Right atrium auricular region (tissue), 2 donors: Measurements from ENCODE around the gene COL27A1. TPM values are rescaled to one million over a fixed set of nuclear protein-coding genes. Genes with fewer than 3 reads are reported as not detected.
"Not testable (repeated sequence)": the region's sequence is repeated elsewhere in the genome, so short reads cannot be mapped to it uniquely, and the experiment has no call there.

Source experiments
- DNase-seq: peaks from one replicate; pipeline ENCODE4 v3.0.0-alpha.2; 2019; ENCODE audit warnings: low spot score
- H3K27ac ChIP-seq, 2 donors: fragments of 200-600 bp; sonication (generic); 1 replicate in 1 of 2; 2 replicates in 1 of 2; pipeline ENCODE4 v1.5.1; 2016 to 2019
- H3K27me3 ChIP-seq, 2 donors: fragments of 200-600 bp; sonication (generic); one replicate each; pipeline versions ENCODE4 v1.5.1 to v1.6.0; 2017 to 2019
- H3K36me3 ChIP-seq: fragments of 200-600 bp; sonication (generic); one replicate; pipeline ENCODE4 v1.5.1; 2016
- H3K4me1 ChIP-seq, 2 donors: fragments of 200-600 bp; sonication (generic); one replicate each; pipeline versions ENCODE4 v1.5.1 to v1.6.0; 2017 to 2019
- H3K4me3 ChIP-seq, 2 donors: fragments of 200-600 bp; sonication (generic); 1 replicate in 1 of 2; 2 replicates in 1 of 2; pipeline ENCODE4 v1.5.1; 2017 to 2019; ENCODE audit warnings: mild to moderate bottlenecking in 1 of 2, moderate library complexity in 1 of 2
- H3K9me3 ChIP-seq, 2 donors: fragments of 200-600 bp; sonication (generic); one replicate each; pipeline ENCODE4 v1.5.1; 2019
- CTCF ChIP-seq, 2 donors: fragments of 200-600 bp; sonication (generic); IDR thresholded peaks; one replicate each; pipeline ENCODE4 v1.5.1; 2019; ENCODE audit warnings: antibody characterized with exemption in 2 of 2
- total RNA-seq, 2 donors: library from RNA; depleted of rRNA; stranded (reverse); fragments of >200 nt; gene quantifications; one replicate each; pipeline ENCODE4 v1.1.0, GENCODE V29; 2016

Gene COL27A1
- total RNA-seq, 2 donors from 2014 or later, result 1.5 to 2.7 TPM

GRCh38 chr9:114124666-114125475 is 30.5 kb upstream of the COL27A1 start:
- Histone ChIP-seq H3K36me3 (no peaks in the 10 kb centered on the region), H3K9me3 (no peaks in the 10 kb centered on the region), H3K4me1 (peaks cover 0 to 11% of the 10 kb centered on the region in 2 donors), H3K27ac (no peak overlapping the region), H3K4me3 (no peak overlapping the region), H3K27me3 (no peaks in the 10 kb centered on the region)
- no peak for TF ChIP-seq CTCF (IDR thresholded peaks at IDR 0.05)
- no peak for DNase-seq

- TF ChIP-seq CTCF (IDR thresholded peaks at IDR 0.05), result no peak
- H3K9me3 ChIP-seq, result no peaks in the 10 kb centered on the region
- DNase-seq, result no peak
- no peaks in the 10 kb centered on the region for H3K27me3 ChIP-seq
- H3K36me3 ChIP-seq, result no peaks in the 10 kb centered on the region
- peaks cover 0 to 11% of the 10 kb centered on the region in 2 donors for H3K4me1 ChIP-seq
- H3K27ac ChIP-seq, result no peak overlapping the region
- H3K4me3 ChIP-seq, result no peak overlapping the region
Observed at GRCh38 chr9:114125476-114126013, 29.8 kb upstream of the COL27A1 start.

- Histone ChIP-seq H3K27me3 (no peaks in the 10 kb centered on the region), H3K4me1 (peaks cover 0 to 19% of the 10 kb centered on the region in 2 donors), H3K36me3 (no peaks in the 10 kb centered on the region), H3K4me3 (no peak overlapping the region), H3K9me3 (no peaks in the 10 kb centered on the region), H3K27ac (no peak overlapping the region)
- TF ChIP-seq CTCF (IDR thresholded peaks at IDR 0.05), result no peak
- no peak for DNase-seq
Observed at GRCh38 chr9:114126247-114127060, 28.9 kb upstream of the COL27A1 start.

GRCh38 chr9:114128759-114129158 is 26.6 kb upstream of the COL27A1 start:
- H3K27me3 ChIP-seq, H3K4me3 ChIP-seq, DNase-seq, H3K9me3 ChIP-seq, H3K27ac ChIP-seq, H3K36me3 ChIP-seq: not testable (repeated sequence)
- H3K4me1 ChIP-seq, result peaks cover 0 to 28% of the 10 kb centered on the region in 2 donors

- no peak overlapping the region for H3K27ac ChIP-seq
- DNase-seq, result no peak
- no peaks in the 10 kb centered on the region for H3K9me3 ChIP-seq
- peaks cover 0 to 20% of the 10 kb centered on the region in 2 donors for H3K4me1 ChIP-seq
- H3K4me3 ChIP-seq, result no peak overlapping the region
- no peaks in the 10 kb centered on the region for H3K27me3 ChIP-seq
- TF ChIP-seq CTCF (IDR thresholded peaks at IDR 0.05), result no peak
- H3K36me3 ChIP-seq, result no peaks in the 10 kb centered on the region
Observed at GRCh38 chr9:114130141-114130540, 25.2 kb upstream of the COL27A1 start.
